H9 (cell line): ENCODE measurements around the gene TOP1. TPM values are rescaled to one million over a fixed set of nuclear protein-coding genes. Genes with fewer than 3 reads are reported as not detected.

ENCODE experiments used
- DNase-seq: peaks from one replicate; pipeline ENCODE4 v3.0.0-alpha.2; 2017
- H2AFZ ChIP-seq: one replicate; pipeline ENCODE4 v1.6.1; 2013; ENCODE audit warnings: mild to moderate bottlenecking, low read length, control low read depth, moderate library complexity
- H2AK5ac ChIP-seq: 2 replicates; pipeline ENCODE4 v1.6.1; 2013; ENCODE audit warnings: low read length, control low read depth, mixed read lengths; ENCODE audit not compliant: insufficient read length
- H2BK120ac ChIP-seq: one replicate; pipeline ENCODE4 v1.6.1; 2013; ENCODE audit warnings: low read depth, mild to moderate bottlenecking, low read length, control low read depth, inconsistent platforms; ENCODE audit not compliant: poor library complexity, severe bottlenecking
- H2BK12ac ChIP-seq: 2 replicates; pipeline ENCODE4 v1.6.1; 2013; ENCODE audit warnings: low read length, control low read depth, mixed read lengths, low read depth; ENCODE audit not compliant: insufficient read length
- H2BK15ac ChIP-seq: 2 replicates; pipeline ENCODE4 v1.6.1; 2013; ENCODE audit warnings: low read depth, low read length, control low read depth
- H2BK20ac ChIP-seq: one replicate; pipeline ENCODE4 v1.6.1; 2013; ENCODE audit warnings: low read depth, mild to moderate bottlenecking, low read length, control low read depth, inconsistent platforms; ENCODE audit not compliant: poor library complexity, severe bottlenecking
- H2BK5ac ChIP-seq: 2 replicates; pipeline ENCODE4 v1.6.1; 2013; ENCODE audit warnings: low read length, control low read depth, mixed read lengths; ENCODE audit not compliant: insufficient read length
- H3K14ac ChIP-seq: 2 replicates; pipeline ENCODE4 v1.6.1; 2013; ENCODE audit warnings: low read length, control low read depth; ENCODE audit not compliant: insufficient read depth
- H3K18ac ChIP-seq: 2 replicates; pipeline ENCODE4 v1.6.1; 2013; ENCODE audit warnings: low read depth, mild to moderate bottlenecking, mixed read lengths, low read length, control low read depth; ENCODE audit not compliant: insufficient read length
- H3K23ac ChIP-seq: 2 replicates; pipeline ENCODE4 v1.6.1; 2013; ENCODE audit warnings: low read length, control low read depth, mixed read lengths, low read depth; ENCODE audit not compliant: insufficient read length
- H3K23me2 ChIP-seq: 2 replicates; pipeline ENCODE4 v1.6.1; 2013; ENCODE audit warnings: low read depth, mild to moderate bottlenecking, mixed read lengths, low read length, control low read depth; ENCODE audit not compliant: insufficient read length, poor library complexity, severe bottlenecking
- H3K27ac ChIP-seq: 2 replicates; pipeline ENCODE4 v1.5.1; 2013; ENCODE audit warnings: low read length, control low read depth, mixed read lengths, low read depth; ENCODE audit not compliant: insufficient read length
- H3K27me3 ChIP-seq: 2 replicates; pipeline ENCODE4 v1.6.1; 2013; ENCODE audit warnings: low read length, control low read depth, inconsistent platforms; ENCODE audit not compliant: insufficient read depth
- H3K4ac ChIP-seq: 2 replicates; pipeline ENCODE4 v1.6.1; 2013; ENCODE audit warnings: low read depth, mild to moderate bottlenecking, control low read depth, inconsistent platforms, low read length, moderate library complexity
- H3K4me1 ChIP-seq: 2 replicates; pipeline ENCODE4 v1.6.1; 2013; ENCODE audit warnings: low read length, control low read depth, inconsistent platforms; ENCODE audit not compliant: insufficient read depth
- H3K4me2 ChIP-seq: 2 replicates; pipeline ENCODE4 v1.6.1; 2013; ENCODE audit warnings: low read length, control low read depth, mixed read lengths; ENCODE audit not compliant: insufficient read length, insufficient read depth
- H3K56ac ChIP-seq: 2 replicates; pipeline ENCODE4 v1.6.1; 2013; ENCODE audit warnings: low read depth, mild to moderate bottlenecking, mixed read lengths, low read length, control low read depth; ENCODE audit not compliant: insufficient read length
- H3K79me1 ChIP-seq: 2 replicates; pipeline ENCODE4 v1.6.1; 2013; ENCODE audit warnings: low read depth, mild to moderate bottlenecking, moderate library complexity, low read length, control low read depth, inconsistent platforms; ENCODE audit not compliant: insufficient read depth, poor library complexity, severe bottlenecking
- H3K79me2 ChIP-seq: 2 replicates; pipeline ENCODE4 v1.6.1; 2013; ENCODE audit warnings: low read length, control low read depth, inconsistent platforms; ENCODE audit not compliant: insufficient read depth
- H3K9ac ChIP-seq: 2 replicates; pipeline ENCODE4 v1.6.1; 2013; ENCODE audit warnings: low read length, control low read depth, mixed read lengths; ENCODE audit not compliant: insufficient read length; ENCODE audit errors: extremely low read depth
- H3K9me3 ChIP-seq: one replicate; pipeline ENCODE4 v1.6.1; 2013; ENCODE audit warnings: low read depth, low read length, inconsistent platforms; ENCODE audit not compliant: control insufficient read depth
- H3T11ph ChIP-seq: one replicate; pipeline ENCODE4 v1.6.1; 2013; ENCODE audit warnings: mild to moderate bottlenecking, low read length, control low read depth, inconsistent platforms
- H4K20me1 ChIP-seq: one replicate; pipeline ENCODE4 v1.6.1; 2013; ENCODE audit not compliant: control insufficient read depth, insufficient read length, insufficient read depth
- H4K5ac ChIP-seq: 2 replicates; pipeline ENCODE4 v1.6.1; 2013; ENCODE audit warnings: low read depth, mild to moderate bottlenecking, mixed read lengths, low read length, control low read depth; ENCODE audit not compliant: insufficient read length
- H4K8ac ChIP-seq: replicated peaks from 2 replicates; pipeline ENCODE4 v1.6.1; 2013; ENCODE audit warnings: low read length, control low read depth, mixed read lengths, low read depth; ENCODE audit not compliant: insufficient read length
- H4K91ac ChIP-seq: 2 replicates; pipeline ENCODE4 v1.6.1; 2013; ENCODE audit warnings: low read depth, mild to moderate bottlenecking, moderate library complexity, mixed read lengths, low read length, control low read depth; ENCODE audit not compliant: insufficient read length
- H3K27ac Mint-ChIP-seq, 3 experiments: 2 replicates in 2 of 3; 3 replicates in 1 of 3; pipeline ENCODE4 v1.8.0; 2020 to 2021; ENCODE audit warnings: mixed read lengths in 3 of 3, mild to moderate bottlenecking in 1 of 3, moderate library complexity in 1 of 3
- H3K27me3 Mint-ChIP-seq: 2 replicates; pipeline ENCODE4 v1.8.0; 2021; ENCODE audit warnings: low read depth, mild to moderate bottlenecking, moderate library complexity, mixed read lengths
- H3K36me3 Mint-ChIP-seq, 3 experiments: 2 replicates in 2 of 3; 3 replicates in 1 of 3; pipeline ENCODE4 v1.8.0; 2020 to 2021; ENCODE audit warnings: low read depth in 3 of 3, mixed read lengths in 3 of 3; ENCODE audit not compliant: insufficient read depth in 1 of 3
- H3K4me1 Mint-ChIP-seq, 2 experiments: 2 replicates each; pipeline ENCODE4 v1.8.0; 2020; ENCODE audit warnings: mixed read lengths in 2 of 2
- H3K4me3 Mint-ChIP-seq, 2 experiments: 2 replicates in 1 of 2; 3 replicates in 1 of 2; pipeline ENCODE4 v1.8.0; 2020 to 2021; ENCODE audit warnings: mild to moderate bottlenecking in 2 of 2, mixed read lengths in 2 of 2, moderate library complexity in 1 of 2
- H3K9me3 Mint-ChIP-seq, 2 experiments: 2 replicates in 1 of 2; 3 replicates in 1 of 2; pipeline ENCODE4 v1.8.0; 2020; ENCODE audit warnings: mild to moderate bottlenecking in 2 of 2, mixed read lengths in 2 of 2, moderate library complexity in 1 of 2
- CTCF ChIP-seq: fragments of 200-600 bp; sonication (generic); conservative IDR thresholded peaks from 3 replicates; pipeline ENCODE4 v1.8.0; 2021; ENCODE audit warnings: antibody characterized with exemption, mild to moderate bottlenecking
- WGBS: extraction: QIAGEN DNeasy Blood & Tissue Kit; methylation state at CpG from one replicate; pipeline ENCODE4 v1.1.7; 2013; ENCODE audit warnings: missing lambda C conversion rate, low lambda C conversion rate, mixed read lengths; ENCODE audit not compliant: insufficient read length; ENCODE audit errors: extremely low coverage; 5-methylcytosine and 5-hydroxymethylcytosine counted together
- total RNA-seq: library from RNA; stranded (reverse); gene quantifications from 2 replicates; pipeline ENCODE4 v1.2.1, GENCODE V29; 2021

Gene TOP1
- total RNA-seq, 1 experiment from 2014 or later, result 96.4 TPM

DNA sequence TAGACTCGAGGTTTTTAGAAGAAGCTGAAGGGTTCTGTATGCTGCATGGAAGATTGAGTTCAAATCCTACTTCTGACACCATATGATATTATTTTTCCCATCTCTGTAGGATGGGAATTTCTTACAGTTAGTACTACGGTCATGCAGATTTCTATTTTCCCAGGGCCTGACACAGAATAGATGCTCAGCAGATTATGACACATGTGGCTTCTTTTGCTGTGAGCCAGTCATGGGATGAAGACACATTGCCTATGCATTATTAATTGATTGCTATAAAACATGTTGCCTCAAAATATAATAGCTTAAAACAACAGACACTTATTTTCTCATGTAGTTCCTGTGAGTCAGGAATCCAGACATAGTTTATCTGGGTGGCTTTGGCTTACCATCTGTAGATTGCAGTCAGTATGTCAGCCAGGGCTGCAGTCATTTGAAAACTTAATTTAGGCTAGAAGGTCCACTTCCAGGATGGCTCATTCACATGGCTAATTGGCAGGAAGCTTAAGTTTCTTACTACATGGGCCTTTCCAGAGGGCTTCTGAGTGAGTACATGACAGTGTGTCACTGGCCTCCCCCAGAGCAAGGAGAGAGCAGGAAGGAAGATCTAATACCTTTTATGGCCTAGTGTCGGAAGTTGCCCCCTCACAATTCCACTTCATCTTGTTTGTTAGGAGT is 29.5 kb downstream of the TOP1 start:
- peak overlapping the region in 1 of 3 experiments; percentile 68; a peak in 2 of 7 replicates for H3K27ac Mint-ChIP-seq
- H3K9ac ChIP-seq, result no peak overlapping the region
- H2BK5ac ChIP-seq, result no peak overlapping the region
- H3K4me2 ChIP-seq, result no peak overlapping the region
- H3K4me1 ChIP-seq, result no peaks in the 10 kb centered on the region
- TF ChIP-seq CTCF, result no peak
- no peak overlapping the region for H3K23ac ChIP-seq
- H3K14ac ChIP-seq, result no peak overlapping the region
- no peak overlapping the region for H2AFZ ChIP-seq
- no peak for DNase-seq
- H3K23me2 ChIP-seq, result no peaks in the 10 kb centered on the region
- H3K56ac ChIP-seq, result no peak overlapping the region
- H4K5ac ChIP-seq, result no peak overlapping the region
- H3K4ac ChIP-seq, result no peak overlapping the region
- peaks cover 15% of the 10 kb centered on the region; the same call in 1 of the 2 replicates for H3K79me2 ChIP-seq
- H2AK5ac ChIP-seq, result no peak overlapping the region
- no peak overlapping the region for H3K27ac ChIP-seq
- no peak overlapping the region for H3K4me3 Mint-ChIP-seq
- peaks cover 4% of the 10 kb centered on the region for H3K79me1 ChIP-seq
- WGBS, result no CpG with 5 or more reads among the region's 3 CpGs
- no peaks in the 10 kb centered on the region for H3K9me3 Mint-ChIP-seq
- H3K27me3 Mint-ChIP-seq, result no peaks in the 10 kb centered on the region
- no peak overlapping the region for H3T11ph ChIP-seq
- H4K91ac ChIP-seq, result no peak overlapping the region
- peaks cover 17 to 38% of the 10 kb centered on the region in 2 experiments for H3K4me1 Mint-ChIP-seq
- peaks cover 14 to 17% (median 14%) of the 10 kb centered on the region in 3 experiments; a peak in 6 of 7 replicates for H3K36me3 Mint-ChIP-seq
- no peak overlapping the region for H2BK12ac ChIP-seq
- no peak overlapping the region for H2BK120ac ChIP-seq
- H4K8ac ChIP-seq, result no peak overlapping the region
- no peak overlapping the region for H2BK15ac ChIP-seq
- H3K27me3 ChIP-seq, result no peaks in the 10 kb centered on the region
- no peak overlapping the region for H2BK20ac ChIP-seq
- no peak overlapping the region for H3K18ac ChIP-seq
- H4K20me1 ChIP-seq, result no peaks in the 10 kb centered on the region
- no peaks in the 10 kb centered on the region for H3K9me3 ChIP-seq
